ENCODE measurements around the gene KMT2D.

KMT2D gene

GRCh38 chr12:49088150-49088931, 27.7 kb upstream of the KMT2D start:
- Histone ChIP-seq H3K18ac (ENCODE audit: low read length) (peak overlapping the region; percentile 72), H3K9me3 (replicated peaks in 1 of 2; ENCODE audit: control insufficient read depth in 2 of 2, insufficient read depth in 1 of 2, low read depth in 1 of 2, low read length in 2 of 2) (peaks cover 2% of the 10 kb centered on the region in 2 donors), H2AK5ac (ENCODE audit: low read depth, low read length) (no peak overlapping the region), H3K23ac (ENCODE audit: low read depth, low read length, poor library complexity) (peak overlapping the region; percentile 67), H2BK15ac (ENCODE audit: low read length) (no peak overlapping the region), H3K4me3 (ENCODE audit: low read length in 2 of 2) (no peak overlapping the region), H2AFZ (ENCODE audit: low read length) (peak overlapping the region; percentile 70), H3K79me1 (ENCODE audit: low read depth, low read length) (no peaks in the 10 kb centered on the region), H3K4me2 (ENCODE audit: insufficient read depth, low read length, poor library complexity, severe bottlenecking) (peak overlapping the region; percentile 36), H2BK12ac (ENCODE audit: low read length) (no peak overlapping the region), H3K27me3 (ENCODE audit: control insufficient read depth in 3 of 3, insufficient read depth in 3 of 3, low read depth in 1 of 3, low read length in 3 of 3) (peaks cover 30 to 60% (median 54%) of the 10 kb centered on the region in 3 experiments), H4K8ac (ENCODE audit: low read depth, low read length) (no peak overlapping the region), H4K91ac (ENCODE audit: low read depth, low read length, poor library complexity) (no peak overlapping the region), H3K4me1 (ENCODE audit: control insufficient read depth in 2 of 2, insufficient read depth in 1 of 2, low read depth in 1 of 2, low read length in 2 of 2) (peaks cover 19 to 29% of the 10 kb centered on the region in 2 donors), H3K9ac (ENCODE audit: low read depth, low read length, poor library complexity) (no peak overlapping the region), H3K14ac (ENCODE audit: low read length) (no peak overlapping the region), H3K27ac (replicated peaks; ENCODE audit: low read length) (no peak overlapping the region), H3K36me3 (replicated peaks in 1 of 2; ENCODE audit: control insufficient read depth in 2 of 2, insufficient read depth in 2 of 2, low read length in 2 of 2) (no peaks in the 10 kb centered on the region), H3K4ac (ENCODE audit: low read length) (no peak overlapping the region), H2BK5ac (ENCODE audit: low read length) (no peak overlapping the region), H2BK120ac (ENCODE audit: low read depth, low read length) (no peak overlapping the region)
- no CpG with 5 or more reads among the region's 18 CpGs for WGBS, 2 donors (ENCODE audit: extremely low coverage in 2 of 2, insufficient read length in 2 of 2, insufficient replicate concordance in 1 of 2)
- peak; percentile 79 for DNase-seq (ENCODE audit: low spot score)

- H3K4me2 ChIP-seq (ENCODE audit: insufficient read depth, low read length, poor library complexity, severe bottlenecking), result no peak overlapping the region
- H2AK5ac ChIP-seq (ENCODE audit: low read depth, low read length), result no peak overlapping the region
- no peak overlapping the region for H3K23ac ChIP-seq (ENCODE audit: low read depth, low read length, poor library complexity)
- H2BK120ac ChIP-seq (ENCODE audit: low read depth, low read length), result no peak overlapping the region
- H3K18ac ChIP-seq (ENCODE audit: low read length), result no peak overlapping the region
- H3K4me1 ChIP-seq (ENCODE audit: control insufficient read depth in 2 of 2, insufficient read depth in 1 of 2, low read depth in 1 of 2, low read length in 2 of 2), result peaks cover 2 to 15% of the 10 kb centered on the region in 2 donors
- H3K14ac ChIP-seq (ENCODE audit: low read length), result no peak overlapping the region
- peaks cover 26 to 50% (median 39%) of the 10 kb centered on the region in 3 experiments for H3K27me3 ChIP-seq (ENCODE audit: control insufficient read depth in 3 of 3, insufficient read depth in 3 of 3, low read depth in 1 of 3, low read length in 3 of 3)
- no peak overlapping the region for H3K4ac ChIP-seq (ENCODE audit: low read length)
- H2AFZ ChIP-seq (ENCODE audit: low read length), result no peak overlapping the region
- H3K27ac ChIP-seq (replicated peaks; ENCODE audit: low read length), result no peak overlapping the region
- H3K9me3 ChIP-seq (replicated peaks in 1 of 2; ENCODE audit: control insufficient read depth in 2 of 2, insufficient read depth in 1 of 2, low read depth in 1 of 2, low read length in 2 of 2), result peaks cover 1 to 2% of the 10 kb centered on the region in 2 donors
- no peak overlapping the region for H3K9ac ChIP-seq (ENCODE audit: low read depth, low read length, poor library complexity)
- H3K36me3 ChIP-seq (replicated peaks in 1 of 2; ENCODE audit: control insufficient read depth in 2 of 2, insufficient read depth in 2 of 2, low read length in 2 of 2), result no peaks in the 10 kb centered on the region
- no peak overlapping the region for H2BK15ac ChIP-seq (ENCODE audit: low read length)
- WGBS, 2 donors (ENCODE audit: extremely low coverage in 2 of 2, insufficient read length in 2 of 2, insufficient replicate concordance in 1 of 2), result no CpG with 5 or more reads among the region's 3 CpGs
- H2BK5ac ChIP-seq (ENCODE audit: low read length), result no peak overlapping the region
- no peak overlapping the region for H2BK12ac ChIP-seq (ENCODE audit: low read length)
- no peak overlapping the region for H4K91ac ChIP-seq (ENCODE audit: low read depth, low read length, poor library complexity)
- H3K79me1 ChIP-seq (ENCODE audit: low read depth, low read length), result no peaks in the 10 kb centered on the region
- H3K4me3 ChIP-seq (ENCODE audit: low read length in 2 of 2), result no peak overlapping the region
- H4K8ac ChIP-seq (ENCODE audit: low read depth, low read length), result no peak overlapping the region
- DNase-seq (ENCODE audit: low spot score), result no peak
Measured at GRCh38 chr12:49086116-49086515, 25.5 kb upstream of the KMT2D start.

- WGBS, 2 donors (ENCODE audit: extremely low coverage in 2 of 2, insufficient read length in 2 of 2, insufficient replicate concordance in 1 of 2), result no CpG with 5 or more reads among the region's 3 CpGs
- no peak overlapping the region for H2BK15ac ChIP-seq (ENCODE audit: low read length)
- H3K4me2 ChIP-seq (ENCODE audit: insufficient read depth, low read length, poor library complexity, severe bottlenecking), result no peak overlapping the region
Measured at GRCh38 chr12:49084438-49084837, 23.8 kb upstream of the KMT2D start.

DNA sequence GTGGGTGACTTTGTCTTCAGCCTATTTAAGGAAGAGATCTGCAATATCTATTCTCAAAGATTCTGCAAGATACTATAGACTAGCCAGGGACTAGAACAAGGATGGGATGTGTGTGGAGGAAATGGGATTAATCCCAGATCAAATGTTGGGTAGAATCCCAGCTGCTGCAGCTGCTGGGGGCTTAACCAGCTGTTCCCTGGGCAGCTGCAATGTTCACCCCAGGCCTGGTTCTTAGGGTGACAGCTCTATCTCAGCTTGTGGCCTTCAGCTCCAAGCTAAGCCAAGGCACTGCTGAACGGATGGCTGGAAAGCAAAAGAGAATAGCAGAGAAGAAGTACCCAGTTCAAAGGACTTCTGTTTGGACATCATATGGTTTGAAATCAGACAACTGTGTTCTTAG, 19.2 kb upstream of the KMT2D start:
- no peak overlapping the region for H4K91ac ChIP-seq (ENCODE audit: low read depth, low read length, poor library complexity)
- H3K27me3 ChIP-seq (ENCODE audit: control insufficient read depth in 3 of 3, insufficient read depth in 3 of 3, low read depth in 1 of 3, low read length in 3 of 3), result peaks cover 0 to 15% (median 0%) of the 10 kb centered on the region in 3 experiments
- H3K23ac ChIP-seq (ENCODE audit: low read depth, low read length, poor library complexity), result no peak overlapping the region
- no peaks in the 10 kb centered on the region for H3K36me3 ChIP-seq (replicated peaks in 1 of 2; ENCODE audit: control insufficient read depth in 2 of 2, insufficient read depth in 2 of 2, low read length in 2 of 2)
- no peak for DNase-seq (ENCODE audit: low spot score)
- H3K18ac ChIP-seq (ENCODE audit: low read length), result no peak overlapping the region
- H2BK5ac ChIP-seq (ENCODE audit: low read length), result no peak overlapping the region
- H3K4ac ChIP-seq (ENCODE audit: low read length), result no peak overlapping the region
- no peak overlapping the region for H2BK12ac ChIP-seq (ENCODE audit: low read length)
- H3K79me1 ChIP-seq (ENCODE audit: low read depth, low read length), result no peaks in the 10 kb centered on the region
- no peak overlapping the region for H3K14ac ChIP-seq (ENCODE audit: low read length)
- H3K4me3 ChIP-seq (ENCODE audit: low read length in 2 of 2), result no peak overlapping the region
- no peak overlapping the region for H2AK5ac ChIP-seq (ENCODE audit: low read depth, low read length)
- no peak overlapping the region for H3K27ac ChIP-seq (replicated peaks; ENCODE audit: low read length)
- no peaks in the 10 kb centered on the region for H3K4me1 ChIP-seq (ENCODE audit: control insufficient read depth in 2 of 2, insufficient read depth in 1 of 2, low read depth in 1 of 2, low read length in 2 of 2)
- H2BK15ac ChIP-seq (ENCODE audit: low read length), result no peak overlapping the region
- no peaks in the 10 kb centered on the region for H3K9me3 ChIP-seq (replicated peaks in 1 of 2; ENCODE audit: control insufficient read depth in 2 of 2, insufficient read depth in 1 of 2, low read depth in 1 of 2, low read length in 2 of 2)
- no peak overlapping the region for H2AFZ ChIP-seq (ENCODE audit: low read length)
- WGBS, 2 donors (ENCODE audit: extremely low coverage in 2 of 2, insufficient read length in 2 of 2, insufficient replicate concordance in 1 of 2), result no CpG with 5 or more reads among the region's 1 CpG
- H4K8ac ChIP-seq (ENCODE audit: low read depth, low read length), result no peak overlapping the region
- H3K4me2 ChIP-seq (ENCODE audit: insufficient read depth, low read length, poor library complexity, severe bottlenecking), result no peak overlapping the region
- H2BK120ac ChIP-seq (ENCODE audit: low read depth, low read length), result no peak overlapping the region
- no peak overlapping the region for H3K9ac ChIP-seq (ENCODE audit: low read depth, low read length, poor library complexity)

More at GRCh38 chr12:49084438-49084837, 23.8 kb upstream of the KMT2D start:
- Histone ChIP-seq H3K27me3 (ENCODE audit: control insufficient read depth in 3 of 3, insufficient read depth in 3 of 3, low read depth in 1 of 3, low read length in 3 of 3) (peaks cover 10 to 38% (median 22%) of the 10 kb centered on the region in 3 experiments), H2AFZ (ENCODE audit: low read length) (no peak overlapping the region), H2BK5ac (ENCODE audit: low read length) (no peak overlapping the region), H2BK12ac (ENCODE audit: low read length) (no peak overlapping the region), H2BK120ac (ENCODE audit: low read depth, low read length) (no peak overlapping the region), H3K4me3 (ENCODE audit: low read length in 2 of 2) (no peak overlapping the region), H3K4ac (ENCODE audit: low read length) (no peak overlapping the region), H3K27ac (replicated peaks; ENCODE audit: low read length) (no peak overlapping the region), H2AK5ac (ENCODE audit: low read depth, low read length) (no peak overlapping the region), H3K4me1 (ENCODE audit: control insufficient read depth in 2 of 2, insufficient read depth in 1 of 2, low read depth in 1 of 2, low read length in 2 of 2) (peaks cover 2 to 6% of the 10 kb centered on the region in 2 donors), H3K9ac (ENCODE audit: low read depth, low read length, poor library complexity) (no peak overlapping the region), H4K8ac (ENCODE audit: low read depth, low read length) (no peak overlapping the region), H3K36me3 (replicated peaks in 1 of 2; ENCODE audit: control insufficient read depth in 2 of 2, insufficient read depth in 2 of 2, low read length in 2 of 2) (no peaks in the 10 kb centered on the region), H3K14ac (ENCODE audit: low read length) (no peak overlapping the region), H4K91ac (ENCODE audit: low read depth, low read length, poor library complexity) (no peak overlapping the region), H3K9me3 (replicated peaks in 1 of 2; ENCODE audit: control insufficient read depth in 2 of 2, insufficient read depth in 1 of 2, low read depth in 1 of 2, low read length in 2 of 2) (no peaks in the 10 kb centered on the region), H3K23ac (ENCODE audit: low read depth, low read length, poor library complexity) (no peak overlapping the region), H3K79me1 (ENCODE audit: low read depth, low read length) (no peaks in the 10 kb centered on the region), H3K18ac (ENCODE audit: low read length) (no peak overlapping the region)
- DNase-seq (ENCODE audit: low spot score), result no peak

Measured in neuronal stem cell (in vitro differentiated cells).